ENCODE data around the gene ARL10. TPM values are rescaled to one million over a fixed set of nuclear protein-coding genes. Genes with fewer than 3 reads are reported as not detected.

ARL10 gene
- total RNA-seq, 2 donors from 2014 or later, result 4.0 to 5.8 TPM

- Histone ChIP-seq H3K4me1 (peaks cover 0 to 52% of the 10 kb centered on the region in 2 donors), H3K27ac (peak overlapping the region; percentile 50 to 74), H3K9me3 (no peaks in the 10 kb centered on the region), H3K4me3 (no peak overlapping the region), H3K27me3 (no peaks in the 10 kb centered on the region), H3K36me3 (peaks cover 15% of the 10 kb centered on the region)
- TF ChIP-seq CTCF (IDR thresholded peaks at IDR 0.05), result no peak
- DNase-seq (ENCODE audit: low spot score), result no peak
Measured at GRCh38 chr5:176413709-176414191, 48.5 kb downstream of the ARL10 start.

- Histone ChIP-seq H3K27ac (peak overlapping the region; percentile 98), H3K4me3 (peak overlapping the region in 1 of 2 donors; percentile 97), H3K27me3 (no peaks in the 10 kb centered on the region), H3K4me1 (peaks cover 0 to 52% of the 10 kb centered on the region in 2 donors), H3K36me3 (peaks cover 6% of the 10 kb centered on the region), H3K9me3 (no peaks in the 10 kb centered on the region)
- TF ChIP-seq CTCF (IDR thresholded peaks at IDR 0.05), result no peak
- DNase-seq (ENCODE audit: low spot score), result no peak
Measured at GRCh38 chr5:176414704-176415103, 49.4 kb downstream of the ARL10 start.

- DNase-seq (ENCODE audit: low spot score), result no peak
- Histone ChIP-seq H3K9me3 (no peaks in the 10 kb centered on the region), H3K27ac (peak overlapping the region; percentile 98), H3K36me3 (no peaks in the 10 kb centered on the region), H3K4me1 (peaks cover 0 to 52% of the 10 kb centered on the region in 2 donors), H3K4me3 (peak overlapping the region; percentile 97 to 100), H3K27me3 (no peaks in the 10 kb centered on the region)
- TF ChIP-seq CTCF (IDR thresholded peaks at IDR 0.05), result no peak
Measured at GRCh38 chr5:176415240-176415951, 50.1 kb downstream of the ARL10 start.

GRCh38 chr5:176415952-176416924, 51.0 kb downstream of the ARL10 start, which contains the start of gene CLTB:
CLTB (minus strand) TSS chr5:176416539; CDS start chr5:176416363, 176 bp downstream.
- peaks cover 0 to 51% of the 10 kb centered on the region in 2 donors for H3K4me1 ChIP-seq
- TF ChIP-seq CTCF (IDR thresholded peaks at IDR 0.05), result peak; percentile 73 to 91

GRCh38 chr5:176416965-176417364, 51.7 kb downstream of the ARL10 start:
- no peak for DNase-seq (ENCODE audit: low spot score)
- TF ChIP-seq CTCF (IDR thresholded peaks at IDR 0.05), result no peak
- H3K9me3 ChIP-seq, result no peaks in the 10 kb centered on the region
- peak overlapping the region in 1 of 2 donors; percentile 97 for H3K4me3 ChIP-seq
- H3K27me3 ChIP-seq, result no peaks in the 10 kb centered on the region
- H3K36me3 ChIP-seq, result no peaks in the 10 kb centered on the region
- H3K27ac ChIP-seq, result peak overlapping the region; percentile 70 to 98
- peaks cover 0 to 45% of the 10 kb centered on the region in 2 donors for H3K4me1 ChIP-seq

More at GRCh38 chr5:176415952-176416924, 51.0 kb downstream of the ARL10 start, which contains the start of gene CLTB:
- peak; percentile 88 for DNase-seq (ENCODE audit: low spot score)
- Histone ChIP-seq H3K9me3 (no peaks in the 10 kb centered on the region), H3K4me3 (peak within 1 kb of the TSS; percentile 97 to 100), H3K36me3 (no peaks in the 10 kb centered on the region), H3K27ac (peak within 1 kb of the TSS; percentile 98), H3K27me3 (no peaks in the 10 kb centered on the region)
